Naive thymus-derived CD4-positive, alpha-beta T cell (primary cell): Measurements from ENCODE around the gene HBG2. TPM values are rescaled to one million over a fixed set of nuclear protein-coding genes. Genes with fewer than 3 reads are reported as not detected.

Experiments
- ATAC-seq: fragments of 150-1000 bp; cut with Tn5 transposase; 2 replicates; pipeline ENCODE4 v1.10.0; 2021; ENCODE audit warnings: mild to moderate bottlenecking, moderate library complexity
- CTCF ChIA-PET: fragments of 350-600 bp; sonication (Branson Sonifier 250); formaldehyde crosslinking; loops from one replicate; lab custom pipeline; 2021; ENCODE audit warnings: antibody characterized with exemption; lab: Charles Lee
- POLR2A ChIA-PET: fragments of 350-600 bp; sonication (Branson Sonifier 250); formaldehyde crosslinking; loops from one replicate; lab custom pipeline; 2021; ENCODE audit warnings: antibody characterized with exemption, inconsistent platforms; lab: Charles Lee
- DNase-seq, 9 donors: peaks; one replicate each; pipeline versions ENCODE4 v3.0.0 to v3.0.0-alpha.2; 2020 to 2022; ENCODE audit warnings: mixed read lengths in 1 of 9
- H3K27ac ChIP-seq: one replicate; pipeline ENCODE4 v1.7.0; 2013; ENCODE audit warnings: mild to moderate bottlenecking, low read depth, low read length, moderate library complexity
- H3K27me3 ChIP-seq, 2 donors: one replicate each; pipeline ENCODE4 v1.7.0; 2013; ENCODE audit warnings: low read length in 2 of 2, mild to moderate bottlenecking in 2 of 2, moderate library complexity in 2 of 2; ENCODE audit not compliant: control insufficient read depth in 2 of 2, insufficient read depth in 2 of 2
- H3K36me3 ChIP-seq, 3 experiments: 1 replicate in 2 of 3; 2 replicates in 1 of 3; pipeline ENCODE4 v1.7.0; 2013; ENCODE audit warnings: low read length in 3 of 3, mild to moderate bottlenecking in 3 of 3, moderate library complexity in 1 of 3; ENCODE audit not compliant: insufficient read depth in 3 of 3, control insufficient read depth in 2 of 3
- H3K4me1 ChIP-seq, 2 donors: one replicate each; pipeline ENCODE4 v1.7.0; 2013; ENCODE audit warnings: low read length in 2 of 2, mild to moderate bottlenecking in 2 of 2, moderate library complexity in 1 of 2; ENCODE audit not compliant: control insufficient read depth in 2 of 2, insufficient read depth in 2 of 2
- H3K4me3 ChIP-seq: 2 replicates; pipeline ENCODE4 v1.7.0; 2013; ENCODE audit warnings: mild to moderate bottlenecking, low read length
- H3K9me3 ChIP-seq, 3 experiments: 1 replicate in 2 of 3; 2 replicates in 1 of 3; pipeline ENCODE4 v1.7.0; 2013; ENCODE audit warnings: low read length in 3 of 3; ENCODE audit not compliant: control insufficient read depth in 2 of 3
- H3K27ac Mint-ChIP-seq, 9 donors: one replicate each; pipeline ENCODE4 v1.8.0; 2020 to 2022; ENCODE audit warnings: mixed read lengths in 9 of 9, mild to moderate bottlenecking in 8 of 9, moderate library complexity in 5 of 9, inconsistent platforms in 2 of 9
- H3K27me3 Mint-ChIP-seq, 5 donors: one replicate each; pipeline ENCODE4 v1.8.0; 2021 to 2022; ENCODE audit warnings: mixed read lengths in 5 of 5, mild to moderate bottlenecking in 1 of 5
- H3K36me3 Mint-ChIP-seq, 5 donors: one replicate each; pipeline ENCODE4 v1.8.0; 2020 to 2022; ENCODE audit warnings: mixed read lengths in 5 of 5, mild to moderate bottlenecking in 3 of 5, inconsistent platforms in 1 of 5
- H3K4me1 Mint-ChIP-seq, 7 donors: one replicate each; pipeline ENCODE4 v1.8.0; 2020 to 2022; ENCODE audit warnings: mixed read lengths in 7 of 7, mild to moderate bottlenecking in 3 of 7, inconsistent platforms in 1 of 7
- H3K4me3 Mint-ChIP-seq, 10 donors: one replicate each; pipeline ENCODE4 v1.8.0; 2020 to 2022; ENCODE audit warnings: mild to moderate bottlenecking in 10 of 10, mixed read lengths in 10 of 10, moderate library complexity in 6 of 10, inconsistent platforms in 2 of 10
- H3K9me3 Mint-ChIP-seq, 11 donors: one replicate each; pipeline ENCODE4 v1.8.0; 2020 to 2022; ENCODE audit warnings: mixed read lengths in 11 of 11, mild to moderate bottlenecking in 4 of 11, inconsistent platforms in 1 of 11, moderate library complexity in 1 of 11
- intact Hi-C, 2 donors: fragments of 100-400 bp; cut with micrococcal nuclease; formaldehyde crosslinking; loops; one replicate each; pipeline ENCODE4 v1.15.1; 2023
- polyA plus RNA-seq, 2 donors: library from polyadenylated mRNA; unstranded; fragments of 300-500 nt; fragmentation: Illumina TruSeq; gene quantifications; one replicate each; pipeline ENCODE4 v1.2.3, GENCODE V29; 2021
- total RNA-seq, 6 experiments: library from RNA in 5 of 6; stranded (reverse) in 5 of 6; gene quantifications; 1 replicate in 5 of 6; 2 replicates in 1 of 6; pipeline ENCODE4 v1.2.3 and lab custom pipeline; 2021 to 2026

The HBG2 gene
- total and polyA plus RNA-seq, 7 experiments from 2014 or later = not detected

DNA sequence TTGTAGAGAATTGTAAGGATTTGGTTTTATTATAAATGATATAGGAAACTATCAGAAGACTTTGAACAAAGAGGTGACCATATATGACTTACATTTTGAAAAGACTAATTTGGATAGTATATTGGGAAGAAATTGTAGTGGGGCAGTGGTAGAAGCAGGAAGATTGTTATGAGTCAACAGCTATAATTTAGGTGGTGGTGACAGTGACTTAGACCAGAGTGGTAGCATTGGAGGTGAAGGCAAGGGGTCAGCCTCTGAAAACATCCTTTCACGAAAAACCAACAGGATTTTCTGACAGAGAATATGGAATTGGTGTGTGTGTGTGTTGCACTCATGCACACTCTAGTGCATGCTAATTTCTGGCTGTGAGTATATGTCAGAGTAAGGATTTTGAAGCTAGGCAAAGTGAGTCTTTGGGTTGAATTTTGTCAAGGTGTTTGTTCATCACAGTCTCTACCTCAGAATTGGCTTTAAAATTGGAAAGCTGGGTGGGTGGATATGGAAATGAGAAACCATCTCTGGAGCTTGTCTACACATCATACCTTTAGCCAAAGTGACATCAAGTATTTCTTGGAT is 23.3 kb upstream of the HBG2 start:
- no peak overlapping the region for H3K4me3 Mint-ChIP-seq
- peaks cover 0 to 3% (median 0%) of the 10 kb centered on the region in 7 donors for H3K4me1 Mint-ChIP-seq
- intact Hi-C loops = no loop called here
- H3K9me3 Mint-ChIP-seq = no peaks in the 10 kb centered on the region
- CTCF ChIA-PET = no interaction called here
- no peak overlapping the region for H3K27ac Mint-ChIP-seq
- no peak for DNase-seq
- H3K27me3 Mint-ChIP-seq = peaks cover 0 to 10% (median 5%) of the 10 kb centered on the region in 5 donors
- Histone ChIP-seq H3K36me3 (no peaks in the 10 kb centered on the region), H3K4me3 (no peak overlapping the region), H3K4me1 (no peaks in the 10 kb centered on the region), H3K27me3 (no peaks in the 10 kb centered on the region), H3K9me3 (no peaks in the 10 kb centered on the region), H3K27ac (no peak overlapping the region)
- POLR2A ChIA-PET = no interaction called here
- H3K36me3 Mint-ChIP-seq = no peaks in the 10 kb centered on the region
- ATAC-seq = no peak

DNA sequence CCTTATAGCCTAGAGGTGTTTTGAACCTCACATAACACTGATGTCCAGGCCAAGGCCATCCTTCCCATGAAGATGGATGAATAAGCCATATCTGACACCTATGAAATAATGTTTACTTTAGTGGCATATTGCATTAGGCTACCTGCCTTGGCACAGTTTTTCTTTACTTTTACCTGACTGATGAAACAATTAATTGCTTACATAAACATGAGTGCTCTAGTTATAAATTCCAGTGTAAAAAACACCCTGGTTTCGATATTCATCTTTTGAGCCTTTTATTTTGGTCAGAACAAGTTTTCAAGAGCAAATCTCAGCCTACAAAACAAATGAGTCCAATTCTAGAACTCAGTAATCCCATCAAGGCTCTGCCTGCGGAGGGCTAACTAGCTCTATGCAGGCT is 22.1 kb upstream of the HBG2 start:
- Histone ChIP-seq H3K4me1 (no peaks in the 10 kb centered on the region), H3K4me3 (no peak overlapping the region), H3K36me3 (no peaks in the 10 kb centered on the region), H3K9me3 (no peaks in the 10 kb centered on the region), H3K27me3 (no peaks in the 10 kb centered on the region), H3K27ac (no peak overlapping the region)
- POLR2A ChIA-PET = no interaction called here
- CTCF ChIA-PET = no interaction called here
- Mint-ChIP-seq H3K4me3 (no peak overlapping the region), H3K9me3 (no peaks in the 10 kb centered on the region), H3K27ac (no peak overlapping the region), H3K36me3 (no peaks in the 10 kb centered on the region), H3K4me1 (peaks cover 0 to 3% (median 0%) of the 10 kb centered on the region in 7 donors), H3K27me3 (peaks cover 0 to 7% (median 6%) of the 10 kb centered on the region in 5 donors)
- intact Hi-C loops = no loop called here
- ATAC-seq (no peak), DNase-seq (no peak)

DNA sequence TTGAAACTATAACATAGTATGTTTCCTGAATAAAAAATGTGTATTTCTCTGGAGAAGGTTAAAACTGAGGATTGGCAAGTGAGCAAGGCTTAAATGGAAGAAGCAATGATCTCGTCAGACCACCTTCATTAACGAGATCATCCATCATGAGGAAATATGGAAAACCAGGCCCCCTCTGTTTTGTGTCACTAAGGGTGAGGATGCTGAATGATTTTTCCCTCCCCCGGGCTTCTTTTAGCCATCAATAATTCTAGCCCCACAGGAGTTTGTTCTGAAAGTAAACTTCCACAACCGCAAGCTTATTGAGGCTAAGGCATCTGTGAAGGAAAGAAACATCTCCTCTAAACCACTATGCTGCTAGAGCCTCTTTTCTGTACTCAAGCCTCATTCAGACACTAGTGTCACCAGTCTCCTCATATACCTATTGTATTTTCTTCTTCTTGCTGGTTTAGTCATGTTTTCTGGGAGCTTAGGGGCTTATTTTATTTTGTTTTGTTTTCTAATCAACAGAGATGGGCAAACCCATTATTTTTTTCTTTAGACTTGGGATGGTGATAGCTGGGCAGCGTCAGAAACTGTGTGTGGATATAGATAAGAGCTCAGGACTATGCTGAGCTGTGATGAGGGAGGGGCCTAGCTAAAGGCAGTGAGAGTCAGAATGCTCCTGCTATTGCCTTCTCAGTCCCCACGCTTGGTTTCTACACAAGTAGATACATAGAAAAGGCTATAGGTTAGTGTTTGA is 21.0 kb upstream of the HBG2 start:
- H3K27me3 ChIP-seq = no peaks in the 10 kb centered on the region
- Mint-ChIP-seq H3K9me3 (peaks cover 0 to 2% (median 0%) of the 10 kb centered on the region in 11 donors), H3K27me3 (peaks cover 0 to 12% (median 9%) of the 10 kb centered on the region in 5 donors), H3K27ac (no peak overlapping the region), H3K4me1 (peaks cover 0 to under 1% (median 0%) of the 10 kb centered on the region in 7 donors), H3K36me3 (no peaks in the 10 kb centered on the region), H3K4me3 (no peak overlapping the region)
- H3K4me1 ChIP-seq = no peaks in the 10 kb centered on the region
- ATAC-seq (no peak), DNase-seq (no peak)
- no peaks in the 10 kb centered on the region for H3K36me3 ChIP-seq
- intact Hi-C loops = no loop called here
- no peaks in the 10 kb centered on the region for H3K9me3 ChIP-seq
- ChIA-PET CTCF (no interaction called here), POLR2A (no interaction called here)
- H3K27ac ChIP-seq = no peak overlapping the region
- H3K4me3 ChIP-seq = no peak overlapping the region

DNA sequence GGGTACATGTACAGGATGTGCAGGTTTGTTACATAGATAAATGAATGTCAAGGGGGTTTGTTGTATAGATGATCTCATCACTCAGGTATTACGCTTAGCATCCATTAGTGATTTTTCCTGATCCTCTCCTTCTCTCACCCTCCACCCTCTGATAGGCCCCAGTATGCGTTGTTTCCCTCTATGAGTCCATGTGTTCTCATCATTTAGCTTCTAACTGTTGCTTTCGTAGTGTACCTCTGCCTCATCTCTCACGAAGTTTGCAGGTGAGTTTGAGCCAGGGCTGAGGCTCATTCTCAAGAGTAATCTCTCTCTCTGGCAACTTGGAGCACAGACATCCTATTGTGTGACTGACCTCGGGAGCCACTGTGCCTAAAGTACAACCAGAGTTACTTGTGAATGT is 19.8 kb upstream of the HBG2 start:
- H3K9me3 Mint-ChIP-seq = peaks cover 0 to 2% (median 0%) of the 10 kb centered on the region in 11 donors
- no peak overlapping the region for H3K27ac ChIP-seq
- H3K27ac Mint-ChIP-seq = no peak overlapping the region
- no peaks in the 10 kb centered on the region for H3K4me1 Mint-ChIP-seq
- H3K4me1 ChIP-seq = no peaks in the 10 kb centered on the region
- no peaks in the 10 kb centered on the region for H3K9me3 ChIP-seq
- intact Hi-C loops = no loop called here
- POLR2A ChIA-PET = no interaction called here
- no peak for ATAC-seq
- peaks cover 0 to 13% (median 10%) of the 10 kb centered on the region in 5 donors for H3K27me3 Mint-ChIP-seq
- H3K27me3 ChIP-seq = no peaks in the 10 kb centered on the region
- no peaks in the 10 kb centered on the region for H3K36me3 ChIP-seq
- CTCF ChIA-PET = no interaction called here
- no peak for DNase-seq
- no peak overlapping the region for H3K4me3 Mint-ChIP-seq
- no peaks in the 10 kb centered on the region for H3K36me3 Mint-ChIP-seq
- H3K4me3 ChIP-seq = no peak overlapping the region

DNA sequence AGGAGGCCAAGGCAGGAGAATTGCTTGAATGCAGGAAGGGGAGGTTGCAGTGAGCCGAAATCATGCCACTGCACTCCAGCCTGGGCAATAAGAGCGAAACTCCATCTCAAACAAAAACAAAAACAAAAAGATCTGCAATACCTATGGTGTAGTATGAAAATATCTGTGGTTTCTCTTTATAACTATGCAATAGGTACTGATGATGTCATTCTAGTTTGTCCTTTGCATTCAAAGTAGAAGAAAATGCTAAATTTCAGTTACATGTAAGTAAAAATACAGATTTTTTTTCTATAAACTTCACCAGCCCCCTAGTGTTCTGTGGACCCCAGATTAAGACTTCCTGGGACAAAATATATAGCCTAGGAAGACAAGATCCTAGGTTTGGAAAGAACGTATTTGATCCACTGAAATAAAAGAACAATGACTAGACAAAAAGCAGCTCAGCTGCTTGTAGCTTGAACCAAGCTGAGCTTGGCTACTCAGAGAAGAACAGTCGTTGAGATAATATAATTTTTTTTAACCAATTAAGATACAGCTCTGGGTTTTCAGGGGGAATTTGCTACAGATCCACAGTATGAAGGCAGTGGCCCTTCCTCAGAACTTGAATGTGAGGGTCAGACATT is 17.9 kb upstream of the HBG2 start:
- POLR2A ChIA-PET = no interaction called here
- ATAC-seq = no peak
- Mint-ChIP-seq H3K9me3 (peaks cover 0 to 2% (median 0%) of the 10 kb centered on the region in 11 donors), H3K27me3 (peaks cover 2 to 13% (median 10%) of the 10 kb centered on the region in 5 donors), H3K4me1 (no peaks in the 10 kb centered on the region), H3K36me3 (no peaks in the 10 kb centered on the region), H3K27ac (no peak overlapping the region), H3K4me3 (no peak overlapping the region)
- Histone ChIP-seq H3K36me3 (no peaks in the 10 kb centered on the region), H3K9me3 (no peaks in the 10 kb centered on the region), H3K27me3 (no peaks in the 10 kb centered on the region), H3K27ac (no peak overlapping the region), H3K4me1 (no peaks in the 10 kb centered on the region), H3K4me3 (no peak overlapping the region)
- intact Hi-C loops = no loop called here
- CTCF ChIA-PET = no interaction called here
- DNase-seq = no peak

DNA sequence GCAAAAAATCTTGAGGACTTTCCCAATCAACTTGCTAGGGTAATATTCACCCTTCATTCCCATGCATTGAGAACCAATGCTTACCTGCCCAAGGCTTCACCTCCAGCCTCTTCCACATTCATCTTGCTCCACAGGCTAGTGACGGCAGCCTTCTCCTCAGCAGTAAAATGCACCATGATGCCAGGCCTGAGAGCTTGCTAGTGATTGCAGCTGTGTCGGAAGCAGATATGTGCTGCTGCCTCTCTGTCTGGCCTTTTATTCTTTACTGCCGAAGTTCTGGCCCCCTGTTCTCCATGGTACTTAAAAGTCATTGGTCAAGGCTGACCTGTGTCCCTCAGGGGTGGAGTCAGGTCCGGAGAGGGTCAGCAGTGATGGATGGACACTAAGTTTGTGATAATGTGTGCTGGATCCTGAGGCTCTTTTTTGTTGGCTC is 15.2 kb upstream of the HBG2 start, which contains the start of gene HBE1:
HBE1 (minus strand) TSS at position 231 of the 433 bp plus-strand sequence; CDS start at position 176, 55 bp downstream.
- Histone ChIP-seq H3K36me3 (no peaks in the 10 kb centered on the region), H3K4me1 (no peaks in the 10 kb centered on the region), H3K4me3 (no peak within 1 kb of the TSS), H3K27ac (no peak within 1 kb of the TSS), H3K27me3 (no peaks in the 10 kb centered on the region), H3K9me3 (no peaks in the 10 kb centered on the region)
- Mint-ChIP-seq H3K4me1 (no peaks in the 10 kb centered on the region), H3K36me3 (no peaks in the 10 kb centered on the region), H3K27me3 (peaks cover 4 to 13% (median 9%) of the 10 kb centered on the region in 5 donors), H3K27ac (no peak within 1 kb of the TSS), H3K9me3 (peaks cover 0 to 2% (median 0%) of the 10 kb centered on the region in 11 donors), H3K4me3 (no peak within 1 kb of the TSS)
- intact Hi-C loops = no loop called here
- ChIA-PET POLR2A (no interaction called here), CTCF (no interaction called here)
- no peak for DNase-seq
- no peak for ATAC-seq
